Epithelial cell of esophagus (primary cell): ENCODE measurements around the gene KSR1.
A peak's percentile ranks its signal among the peaks of the same experiment; 100 is the strongest.

Experiments used
- DNase-seq: peaks from one replicate; pipeline ENCODE4 v3.0.0; 2010; ENCODE audit warnings: low read depth
- H3K4me3 ChIP-seq: 2 replicates; pipeline ENCODE4 v1.5.1; 2011; ENCODE audit warnings: mild to moderate bottlenecking, low read length, control low read depth
- CTCF ChIP-seq: IDR thresholded peaks from 2 replicates; pipeline ENCODE4 v1.5.1; 2011; ENCODE audit warnings: low read depth, mild to moderate bottlenecking, low read length, control low read depth, inconsistent platforms; ENCODE audit not compliant: insufficient read depth; ENCODE audit errors: missing control alignments

KSR1 gene

GRCh38 chr17:27414694-27415093, 41.6 kb upstream of the KSR1 start:
- DNase-seq, result no peak
- TF ChIP-seq CTCF, result peak; percentile 1
- no peak overlapping the region for H3K4me3 ChIP-seq

GRCh38 chr17:27415120-27415795, 41.0 kb upstream of the KSR1 start:
- no peak for TF ChIP-seq CTCF
- DNase-seq, result no peak
- H3K4me3 ChIP-seq, result no peak overlapping the region

- TF ChIP-seq CTCF, result no peak
- DNase-seq, result no peak
- H3K4me3 ChIP-seq, result no peak overlapping the region
Measured at GRCh38 chr17:27417596-27418365, 38.5 kb upstream of the KSR1 start.

GRCh38 chr17:27418366-27418615, 38.0 kb upstream of the KSR1 start:
- no peak overlapping the region for H3K4me3 ChIP-seq
- no peak for TF ChIP-seq CTCF
- DNase-seq, result no peak

- H3K4me3 ChIP-seq, result no peak overlapping the region
- no peak for TF ChIP-seq CTCF
Measured at GRCh38 chr17:27419156-27419555, 37.1 kb upstream of the KSR1 start.

GRCh38 chr17:27420211-27420950, 35.9 kb upstream of the KSR1 start:
- H3K4me3 ChIP-seq, result no peak overlapping the region
- TF ChIP-seq CTCF, result no peak
- DNase-seq, result no peak

More at GRCh38 chr17:27419156-27419555, 37.1 kb upstream of the KSR1 start:
- DNase-seq, result no peak
